ENCODE measurements around the gene HSPB3.
"Not testable (repeated sequence)": the region's sequence is repeated elsewhere in the genome, so short reads cannot be mapped to it uniquely, and the experiment has no call there.

The HSPB3 gene

DNA sequence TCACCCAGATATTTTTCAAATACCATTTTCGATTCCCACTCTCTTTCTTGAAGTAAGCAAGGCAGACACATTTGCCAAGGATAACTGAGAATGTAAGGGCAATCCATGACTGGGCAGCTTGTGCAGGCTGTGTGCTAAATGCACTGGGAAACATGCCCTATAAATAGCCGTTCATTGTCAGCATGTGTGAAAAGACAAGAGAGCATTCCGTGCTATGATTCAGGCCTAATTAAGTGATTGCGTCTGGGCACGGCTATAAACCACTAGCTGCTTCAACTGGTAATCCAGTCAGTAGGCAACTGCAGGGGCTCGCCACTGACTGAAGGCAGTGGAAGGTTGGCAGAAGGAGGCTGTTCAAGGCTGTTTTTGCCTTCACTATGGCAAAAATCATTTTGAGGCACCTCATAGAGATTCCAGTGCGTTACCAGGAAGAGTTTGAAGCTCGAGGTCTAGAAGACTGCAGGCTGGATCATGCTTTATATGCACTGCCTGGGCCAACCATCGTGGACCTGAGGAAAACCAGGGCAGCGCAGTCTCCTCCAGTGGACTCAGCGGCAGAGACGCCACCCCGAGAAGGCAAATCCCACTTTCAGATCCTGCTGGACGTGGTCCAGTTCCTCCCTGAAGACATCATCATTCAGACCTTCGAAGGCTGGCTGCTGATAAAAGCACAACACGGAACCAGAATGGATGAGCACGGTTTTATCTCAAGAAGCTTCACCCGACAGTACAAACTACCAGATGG lies at the start of gene HSPB3:
TSS of gene HSPB3 (plus strand) at position 287 of the 745 bp plus-strand sequence. CDS start at position 378, 91 bp downstream.
- DNase-seq = no peak

GRCh38 chr5:54411176-54411575 lies 44.3 kb upstream of the HSPB3 start:
- DNase-seq = no peak

- DNase-seq = no peak
Observed at GRCh38 chr5:54412913-54413312, 42.6 kb upstream of the HSPB3 start.

GRCh38 chr5:54415147-54415546 lies 40.4 kb upstream of the HSPB3 start:
- no peak for DNase-seq

- no peak for DNase-seq
Observed at GRCh38 chr5:54415896-54416601, 39.5 kb upstream of the HSPB3 start.

DNA sequence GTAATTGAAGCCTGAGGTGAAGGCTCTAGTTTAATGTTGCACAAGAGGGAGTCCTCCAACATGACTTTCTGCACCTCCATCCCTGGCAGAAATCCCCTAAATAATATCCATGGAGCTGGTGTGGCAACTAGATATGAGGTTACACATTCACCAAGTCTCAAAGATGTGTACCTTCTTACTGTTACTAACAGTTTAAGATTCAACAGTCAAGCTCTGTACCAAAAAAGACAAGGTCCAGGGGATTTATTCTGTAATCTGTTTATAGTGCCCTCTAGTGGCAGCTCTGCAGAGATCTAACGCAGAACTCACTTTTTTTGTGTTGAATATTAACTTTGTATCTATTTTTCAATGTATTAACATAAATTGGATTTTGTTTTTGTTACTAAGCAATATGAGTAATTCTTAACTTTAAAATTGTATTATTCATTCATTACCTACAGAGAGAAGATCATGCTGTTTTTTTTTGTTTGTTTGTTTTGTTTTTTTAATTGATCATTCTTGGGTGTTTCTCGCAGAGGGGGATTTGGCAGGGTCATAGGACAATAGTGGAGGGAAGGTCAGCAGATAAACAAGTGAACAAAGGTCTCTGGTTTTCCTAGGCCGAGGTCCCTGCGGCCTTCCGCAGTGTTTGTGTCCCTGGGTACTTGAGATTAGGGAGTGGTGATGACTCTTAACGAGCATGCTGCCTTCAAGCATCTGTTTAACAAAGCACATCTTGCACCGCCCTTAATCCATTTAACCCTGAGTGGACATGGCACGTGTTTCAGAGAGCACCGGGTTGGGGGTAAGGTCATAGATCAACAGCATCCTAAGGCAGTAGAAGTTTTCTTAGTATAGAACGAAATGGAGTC lies 35.7 kb upstream of the HSPB3 start:
- DNase-seq = not testable (repeated sequence)

GRCh38 chr5:54420511-54420910 lies 35.0 kb upstream of the HSPB3 start:
- not testable (repeated sequence) for DNase-seq

DNA sequence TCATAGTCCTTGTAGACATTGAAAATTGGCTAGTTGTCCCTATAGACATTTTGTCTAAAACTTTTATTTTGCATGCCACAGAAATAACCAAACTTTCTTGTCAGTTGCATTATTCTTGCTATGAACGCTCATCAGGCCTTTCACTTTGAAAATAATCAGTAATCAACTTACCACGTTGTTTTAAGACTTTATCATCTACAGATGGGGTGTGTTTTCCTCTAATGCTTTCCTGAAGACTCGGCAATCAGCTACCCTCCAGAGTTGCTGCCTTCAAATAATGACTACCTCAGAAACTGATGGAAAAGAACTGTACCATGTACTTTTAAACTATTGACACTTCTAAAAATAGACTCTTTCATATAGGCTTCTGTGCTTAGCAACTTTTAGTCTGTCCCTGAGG lies 33.5 kb upstream of the HSPB3 start:
- no peak for DNase-seq

GRCh38 chr5:54425258-54425657 lies 30.2 kb upstream of the HSPB3 start:
- DNase-seq = no peak

GRCh38 chr5:54426209-54426608 lies 29.3 kb upstream of the HSPB3 start:
- DNase-seq = no peak

GRCh38 chr5:54434650-54435049 lies 20.8 kb upstream of the HSPB3 start:
- not testable (repeated sequence) for DNase-seq

- DNase-seq = no peak
Observed at GRCh38 chr5:54438620-54439389, 16.7 kb upstream of the HSPB3 start.

- peak; percentile 11 for DNase-seq
Observed at GRCh38 chr5:54440456-54440893, 15.0 kb upstream of the HSPB3 start.

- no peak for DNase-seq
Observed at GRCh38 chr5:54442271-54442670, 13.2 kb upstream of the HSPB3 start.

- DNase-seq = no peak
Observed at GRCh38 chr5:54443270-54443669, 12.2 kb upstream of the HSPB3 start.

GRCh38 chr5:54445691-54446378 lies 9.7 kb upstream of the HSPB3 start:
- DNase-seq = no peak

DNA sequence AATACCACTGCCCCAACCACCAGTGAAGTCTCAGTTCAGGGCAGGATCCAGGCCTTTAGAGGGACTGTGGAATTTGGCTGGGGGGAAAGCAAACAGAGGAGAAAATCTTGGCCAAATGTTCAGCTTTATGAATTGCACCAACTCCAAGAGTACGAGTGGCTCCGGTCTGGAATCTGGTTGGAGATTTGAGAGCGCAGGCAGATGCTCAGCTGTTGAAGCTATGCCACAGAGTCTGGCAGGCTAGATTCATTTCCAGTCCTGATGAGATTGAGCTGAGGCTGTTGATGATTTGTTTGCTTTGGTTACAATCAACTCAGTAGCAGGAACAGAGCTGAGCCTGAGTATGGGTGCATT lies 9.1 kb upstream of the HSPB3 start:
- no peak for DNase-seq

- no peak for DNase-seq
Observed at GRCh38 chr5:54449923-54450322, 5.6 kb upstream of the HSPB3 start.

GRCh38 chr5:54450542-54450941 lies 5.0 kb upstream of the HSPB3 start:
- DNase-seq = no peak

DNA sequence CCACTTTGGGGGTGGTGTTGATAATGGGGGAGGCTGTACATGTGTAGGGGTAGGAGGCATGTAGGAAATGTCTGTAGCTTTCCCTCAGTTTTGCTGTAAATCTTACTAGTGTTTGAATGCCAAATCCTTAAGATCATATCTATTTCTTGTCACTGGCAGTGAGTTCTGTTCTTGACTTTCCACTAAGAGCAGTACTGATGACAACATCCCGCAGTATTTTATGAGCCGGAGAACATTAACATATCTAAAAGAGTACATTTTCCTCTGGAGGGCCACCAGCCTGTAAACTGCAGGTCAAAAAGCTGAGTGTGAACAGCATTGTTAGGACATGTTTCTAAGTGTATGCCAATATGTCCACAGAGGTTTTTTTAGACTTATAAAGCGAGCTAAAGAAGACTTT lies 2.5 kb upstream of the HSPB3 start:
- no peak for DNase-seq

GRCh38 chr5:54454602-54455001 lies 897 bp upstream of the HSPB3 start:
- no peak for DNase-seq

All from activated naive CD4-positive, alpha-beta T cell treated with anti-CD3 and anti-CD28 coated beads, Interleukin-2, amount 50 U/mL, for 16 hours (primary cell).